H9 (cell line): ENCODE measurements around the gene ABHD13. TPM values are rescaled to one million over a fixed set of nuclear protein-coding genes. Genes with fewer than 3 reads are reported as not detected.

Source experiments
- DNase-seq: peaks from one replicate; pipeline ENCODE4 v3.0.0-alpha.2; 2017
- H2AFZ ChIP-seq: one replicate; pipeline ENCODE4 v1.6.1; 2013; ENCODE audit warnings: mild to moderate bottlenecking, low read length, control low read depth, moderate library complexity
- H2AK5ac ChIP-seq: 2 replicates; pipeline ENCODE4 v1.6.1; 2013; ENCODE audit warnings: low read length, control low read depth, mixed read lengths; ENCODE audit not compliant: insufficient read length
- H2BK120ac ChIP-seq: one replicate; pipeline ENCODE4 v1.6.1; 2013; ENCODE audit warnings: low read depth, mild to moderate bottlenecking, low read length, control low read depth, inconsistent platforms; ENCODE audit not compliant: poor library complexity, severe bottlenecking
- H2BK12ac ChIP-seq: 2 replicates; pipeline ENCODE4 v1.6.1; 2013; ENCODE audit warnings: low read length, control low read depth, mixed read lengths, low read depth; ENCODE audit not compliant: insufficient read length
- H2BK15ac ChIP-seq: 2 replicates; pipeline ENCODE4 v1.6.1; 2013; ENCODE audit warnings: low read depth, low read length, control low read depth
- H2BK20ac ChIP-seq: one replicate; pipeline ENCODE4 v1.6.1; 2013; ENCODE audit warnings: low read depth, mild to moderate bottlenecking, low read length, control low read depth, inconsistent platforms; ENCODE audit not compliant: poor library complexity, severe bottlenecking
- H2BK5ac ChIP-seq: 2 replicates; pipeline ENCODE4 v1.6.1; 2013; ENCODE audit warnings: low read length, control low read depth, mixed read lengths; ENCODE audit not compliant: insufficient read length
- H3K14ac ChIP-seq: 2 replicates; pipeline ENCODE4 v1.6.1; 2013; ENCODE audit warnings: low read length, control low read depth; ENCODE audit not compliant: insufficient read depth
- H3K18ac ChIP-seq: 2 replicates; pipeline ENCODE4 v1.6.1; 2013; ENCODE audit warnings: low read depth, mild to moderate bottlenecking, mixed read lengths, low read length, control low read depth; ENCODE audit not compliant: insufficient read length
- H3K23ac ChIP-seq: 2 replicates; pipeline ENCODE4 v1.6.1; 2013; ENCODE audit warnings: low read length, control low read depth, mixed read lengths, low read depth; ENCODE audit not compliant: insufficient read length
- H3K23me2 ChIP-seq: 2 replicates; pipeline ENCODE4 v1.6.1; 2013; ENCODE audit warnings: low read depth, mild to moderate bottlenecking, mixed read lengths, low read length, control low read depth; ENCODE audit not compliant: insufficient read length, poor library complexity, severe bottlenecking
- H3K27ac ChIP-seq: 2 replicates; pipeline ENCODE4 v1.5.1; 2013; ENCODE audit warnings: low read length, control low read depth, mixed read lengths, low read depth; ENCODE audit not compliant: insufficient read length
- H3K27me3 ChIP-seq: 2 replicates; pipeline ENCODE4 v1.6.1; 2013; ENCODE audit warnings: low read length, control low read depth, inconsistent platforms; ENCODE audit not compliant: insufficient read depth
- H3K4ac ChIP-seq: 2 replicates; pipeline ENCODE4 v1.6.1; 2013; ENCODE audit warnings: low read depth, mild to moderate bottlenecking, control low read depth, inconsistent platforms, low read length, moderate library complexity
- H3K4me1 ChIP-seq: 2 replicates; pipeline ENCODE4 v1.6.1; 2013; ENCODE audit warnings: low read length, control low read depth, inconsistent platforms; ENCODE audit not compliant: insufficient read depth
- H3K4me2 ChIP-seq: 2 replicates; pipeline ENCODE4 v1.6.1; 2013; ENCODE audit warnings: low read length, control low read depth, mixed read lengths; ENCODE audit not compliant: insufficient read length, insufficient read depth
- H3K56ac ChIP-seq: 2 replicates; pipeline ENCODE4 v1.6.1; 2013; ENCODE audit warnings: low read depth, mild to moderate bottlenecking, mixed read lengths, low read length, control low read depth; ENCODE audit not compliant: insufficient read length
- H3K79me1 ChIP-seq: 2 replicates; pipeline ENCODE4 v1.6.1; 2013; ENCODE audit warnings: low read depth, mild to moderate bottlenecking, moderate library complexity, low read length, control low read depth, inconsistent platforms; ENCODE audit not compliant: insufficient read depth, poor library complexity, severe bottlenecking
- H3K79me2 ChIP-seq: 2 replicates; pipeline ENCODE4 v1.6.1; 2013; ENCODE audit warnings: low read length, control low read depth, inconsistent platforms; ENCODE audit not compliant: insufficient read depth
- H3K9ac ChIP-seq: 2 replicates; pipeline ENCODE4 v1.6.1; 2013; ENCODE audit warnings: low read length, control low read depth, mixed read lengths; ENCODE audit not compliant: insufficient read length; ENCODE audit errors: extremely low read depth
- H3K9me3 ChIP-seq: one replicate; pipeline ENCODE4 v1.6.1; 2013; ENCODE audit warnings: low read depth, low read length, inconsistent platforms; ENCODE audit not compliant: control insufficient read depth
- H3T11ph ChIP-seq: one replicate; pipeline ENCODE4 v1.6.1; 2013; ENCODE audit warnings: mild to moderate bottlenecking, low read length, control low read depth, inconsistent platforms
- H4K20me1 ChIP-seq: one replicate; pipeline ENCODE4 v1.6.1; 2013; ENCODE audit not compliant: control insufficient read depth, insufficient read length, insufficient read depth
- H4K5ac ChIP-seq: 2 replicates; pipeline ENCODE4 v1.6.1; 2013; ENCODE audit warnings: low read depth, mild to moderate bottlenecking, mixed read lengths, low read length, control low read depth; ENCODE audit not compliant: insufficient read length
- H4K8ac ChIP-seq: replicated peaks from 2 replicates; pipeline ENCODE4 v1.6.1; 2013; ENCODE audit warnings: low read length, control low read depth, mixed read lengths, low read depth; ENCODE audit not compliant: insufficient read length
- H4K91ac ChIP-seq: 2 replicates; pipeline ENCODE4 v1.6.1; 2013; ENCODE audit warnings: low read depth, mild to moderate bottlenecking, moderate library complexity, mixed read lengths, low read length, control low read depth; ENCODE audit not compliant: insufficient read length
- H3K27ac Mint-ChIP-seq, 3 experiments: 2 replicates in 2 of 3; 3 replicates in 1 of 3; pipeline ENCODE4 v1.8.0; 2020 to 2021; ENCODE audit warnings: mixed read lengths in 3 of 3, mild to moderate bottlenecking in 1 of 3, moderate library complexity in 1 of 3
- H3K27me3 Mint-ChIP-seq: 2 replicates; pipeline ENCODE4 v1.8.0; 2021; ENCODE audit warnings: low read depth, mild to moderate bottlenecking, moderate library complexity, mixed read lengths
- H3K36me3 Mint-ChIP-seq, 3 experiments: 2 replicates in 2 of 3; 3 replicates in 1 of 3; pipeline ENCODE4 v1.8.0; 2020 to 2021; ENCODE audit warnings: low read depth in 3 of 3, mixed read lengths in 3 of 3; ENCODE audit not compliant: insufficient read depth in 1 of 3
- H3K4me1 Mint-ChIP-seq, 2 experiments: 2 replicates each; pipeline ENCODE4 v1.8.0; 2020; ENCODE audit warnings: mixed read lengths in 2 of 2
- H3K4me3 Mint-ChIP-seq, 2 experiments: 2 replicates in 1 of 2; 3 replicates in 1 of 2; pipeline ENCODE4 v1.8.0; 2020 to 2021; ENCODE audit warnings: mild to moderate bottlenecking in 2 of 2, mixed read lengths in 2 of 2, moderate library complexity in 1 of 2
- H3K9me3 Mint-ChIP-seq, 2 experiments: 2 replicates in 1 of 2; 3 replicates in 1 of 2; pipeline ENCODE4 v1.8.0; 2020; ENCODE audit warnings: mild to moderate bottlenecking in 2 of 2, mixed read lengths in 2 of 2, moderate library complexity in 1 of 2
- CTCF ChIP-seq: fragments of 200-600 bp; sonication (generic); conservative IDR thresholded peaks from 3 replicates; pipeline ENCODE4 v1.8.0; 2021; ENCODE audit warnings: antibody characterized with exemption, mild to moderate bottlenecking
- WGBS: extraction: QIAGEN DNeasy Blood & Tissue Kit; methylation state at CpG from one replicate; pipeline ENCODE4 v1.1.7; 2013; ENCODE audit warnings: missing lambda C conversion rate, low lambda C conversion rate, mixed read lengths; ENCODE audit not compliant: insufficient read length; ENCODE audit errors: extremely low coverage; 5-methylcytosine and 5-hydroxymethylcytosine counted together
- total RNA-seq: library from RNA; stranded (reverse); gene quantifications from 2 replicates; pipeline ENCODE4 v1.2.1, GENCODE V29; 2021

Gene ABHD13
- total RNA-seq, 1 experiment from 2014 or later, result 6.2 TPM

DNA sequence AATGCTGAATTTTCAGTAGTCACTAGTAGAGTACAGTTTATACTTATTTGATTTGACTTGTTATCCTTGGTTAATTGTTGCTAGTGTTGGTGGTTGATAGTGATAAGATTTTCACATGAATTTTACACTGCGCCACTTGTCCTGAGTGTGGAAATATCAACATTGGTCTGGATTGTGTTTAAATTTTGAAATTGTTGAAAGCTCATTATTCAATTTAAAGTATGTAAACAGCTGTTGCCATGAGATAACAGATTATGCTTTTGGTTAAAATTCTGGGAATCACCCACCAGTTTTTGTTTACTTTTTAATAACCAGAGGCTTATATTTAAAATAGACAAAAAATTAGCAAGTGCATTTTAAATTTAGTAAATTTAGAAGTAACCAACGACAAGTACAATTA is 39.1 kb downstream of the ABHD13 start:
- Histone ChIP-seq H3K4me2 (no peak overlapping the region), H2AK5ac (no peak overlapping the region), H3K23me2 (no peaks in the 10 kb centered on the region), H3K27me3 (no peaks in the 10 kb centered on the region), H3K9ac (no peak overlapping the region), H4K5ac (no peak overlapping the region), H2AFZ (no peak overlapping the region), H4K20me1 (no peaks in the 10 kb centered on the region), H4K91ac (no peak overlapping the region), H3T11ph (no peak overlapping the region), H3K27ac (no peak overlapping the region), H4K8ac (no peak overlapping the region), H2BK12ac (no peak overlapping the region), H3K4ac (no peak overlapping the region), H2BK15ac (no peak overlapping the region), H2BK20ac (no peak overlapping the region), H3K14ac (no peak overlapping the region), H2BK5ac (no peak overlapping the region), H2BK120ac (no peak overlapping the region), H3K4me1 (no peaks in the 10 kb centered on the region), H3K79me2 (no peaks in the 10 kb centered on the region), H3K9me3 (no peaks in the 10 kb centered on the region), H3K23ac (no peak overlapping the region), H3K79me1 (no peaks in the 10 kb centered on the region), H3K18ac (no peak overlapping the region), H3K56ac (no peak overlapping the region)
- peaks cover 0 to 3% of the 10 kb centered on the region in 2 experiments; a peak in 1 of 5 replicates for H3K9me3 Mint-ChIP-seq
- TF ChIP-seq CTCF, result no peak
- no peaks in the 10 kb centered on the region; a peak in 1 of 7 replicates for H3K36me3 Mint-ChIP-seq
- H3K27ac Mint-ChIP-seq, result no peak overlapping the region
- H3K4me1 Mint-ChIP-seq, result no peaks in the 10 kb centered on the region
- H3K4me3 Mint-ChIP-seq, result no peak overlapping the region
- no peak for DNase-seq
- WGBS, result no CpG with 5 or more reads among the region's 2 CpGs
- H3K27me3 Mint-ChIP-seq, result no peaks in the 10 kb centered on the region
